ENCODE data around the gene MYCBPAP.

MYCBPAP gene

DNA sequence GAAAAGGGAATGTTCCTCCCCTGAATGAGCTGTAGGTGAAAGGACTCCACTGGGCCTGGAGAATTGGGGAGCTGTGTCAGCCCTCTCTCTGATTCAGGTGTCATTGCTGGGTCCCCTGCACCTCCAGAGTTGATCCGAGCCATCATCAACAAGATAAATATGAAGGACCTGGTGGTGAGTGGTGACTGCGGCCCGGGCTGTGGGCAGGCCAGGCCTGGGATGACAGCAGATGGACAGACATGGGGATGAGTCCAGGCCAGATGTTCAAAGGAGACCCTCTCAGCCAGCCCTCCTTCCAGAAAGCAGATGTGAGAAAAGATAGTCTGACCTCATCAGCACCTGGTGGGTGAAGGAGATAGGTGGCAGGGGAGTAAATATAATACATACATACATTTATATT, 44.1 kb upstream of the MYCBPAP start:
- no peak for DNase-seq (ENCODE audit: insufficient read length, low spot score)
- no peak for FAIRE-seq
- TF ChIP-seq, protein P1, sequence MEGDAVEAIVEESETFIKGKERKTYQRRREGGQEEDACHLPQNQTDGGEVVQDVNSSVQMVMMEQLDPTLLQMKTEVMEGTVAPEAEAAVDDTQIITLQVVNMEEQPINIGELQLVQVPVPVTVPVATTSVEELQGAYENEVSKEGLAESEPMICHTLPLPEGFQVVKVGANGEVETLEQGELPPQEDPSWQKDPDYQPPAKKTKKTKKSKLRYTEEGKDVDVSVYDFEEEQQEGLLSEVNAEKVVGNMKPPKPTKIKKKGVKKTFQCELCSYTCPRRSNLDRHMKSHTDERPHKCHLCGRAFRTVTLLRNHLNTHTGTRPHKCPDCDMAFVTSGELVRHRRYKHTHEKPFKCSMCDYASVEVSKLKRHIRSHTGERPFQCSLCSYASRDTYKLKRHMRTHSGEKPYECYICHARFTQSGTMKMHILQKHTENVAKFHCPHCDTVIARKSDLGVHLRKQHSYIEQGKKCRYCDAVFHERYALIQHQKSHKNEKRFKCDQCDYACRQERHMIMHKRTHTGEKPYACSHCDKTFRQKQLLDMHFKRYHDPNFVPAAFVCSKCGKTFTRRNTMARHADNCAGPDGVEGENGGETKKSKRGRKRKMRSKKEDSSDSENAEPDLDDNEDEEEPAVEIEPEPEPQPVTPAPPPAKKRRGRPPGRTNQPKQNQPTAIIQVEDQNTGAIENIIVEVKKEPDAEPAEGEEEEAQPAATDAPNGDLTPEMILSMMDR (IDR thresholded peaks at IDR 0.05; ENCODE audit: insufficient read depth, missing control alignments), result no peak

DNA sequence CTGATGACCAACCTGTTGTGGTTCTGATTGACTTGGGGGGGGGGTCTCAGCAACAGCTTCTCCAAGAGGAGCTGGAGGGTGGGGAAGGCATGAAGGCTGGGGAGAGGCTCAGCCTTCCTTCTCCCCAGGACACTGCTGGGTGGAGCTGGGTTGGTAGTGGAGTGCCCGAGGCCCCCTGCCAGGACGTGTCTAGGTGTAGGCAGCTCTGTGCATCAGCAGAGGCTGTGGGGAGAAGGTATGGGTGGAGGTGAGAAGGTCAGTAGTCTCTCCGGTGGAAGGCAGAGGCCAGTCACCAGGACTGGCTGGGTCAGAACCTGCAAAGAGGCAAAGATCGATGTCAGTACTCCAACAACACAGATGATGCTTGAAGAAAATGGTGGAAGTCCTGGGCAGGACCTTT, 43.5 kb upstream of the MYCBPAP start:
- FAIRE-seq, result no peak
- no peak for DNase-seq (ENCODE audit: insufficient read length, low spot score)
- TF ChIP-seq, protein P1 (IDR thresholded peaks at IDR 0.05; ENCODE audit: insufficient read depth, missing control alignments), result no peak

DNA sequence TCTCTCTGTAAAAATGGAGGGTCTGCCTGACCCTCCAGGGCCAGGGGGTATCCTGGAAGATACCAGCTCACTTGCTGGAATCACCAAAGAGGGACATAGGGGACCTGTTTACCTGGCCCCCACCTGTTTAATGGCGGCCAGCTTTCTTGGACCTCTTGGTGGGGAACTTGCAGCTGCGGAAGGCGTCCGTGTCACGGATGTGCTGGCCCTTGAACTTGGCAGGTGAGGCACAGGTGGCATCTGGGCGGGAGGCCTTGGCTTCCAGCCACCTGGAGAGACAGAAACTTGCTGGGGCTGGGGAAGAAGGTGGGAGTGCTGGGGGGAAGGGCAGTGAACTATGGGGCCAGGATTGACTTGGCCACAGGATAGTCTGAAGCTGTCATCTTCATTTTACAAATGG, 43.1 kb upstream of the MYCBPAP start:
- TF ChIP-seq, protein P1 (IDR thresholded peaks at IDR 0.05; ENCODE audit: insufficient read depth, missing control alignments), result no peak
- no peak for FAIRE-seq
- DNase-seq (ENCODE audit: insufficient read length, low spot score), result no peak

DNA sequence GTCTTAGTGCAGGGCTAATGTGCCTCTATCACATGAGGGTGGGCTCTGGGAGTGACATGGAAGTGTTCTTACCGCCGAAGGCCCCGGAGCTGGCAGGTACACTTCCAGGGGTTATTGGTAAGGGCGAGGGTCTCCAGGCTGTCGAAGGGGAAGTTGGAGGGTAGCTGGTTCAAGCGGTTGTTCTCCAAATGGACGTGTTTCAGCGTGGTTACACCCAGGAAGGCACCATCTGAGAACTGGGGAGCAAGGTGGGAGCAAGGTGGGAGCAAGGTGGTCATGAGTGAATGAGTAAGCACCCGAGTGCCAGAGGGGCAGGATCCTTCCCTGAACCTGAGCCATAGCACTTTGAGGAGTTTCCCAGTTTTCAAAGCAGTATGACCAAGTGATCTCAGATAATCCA, 42.6 kb upstream of the MYCBPAP start:
- DNase-seq (ENCODE audit: insufficient read length, low spot score) (no peak), FAIRE-seq (no peak)
- TF ChIP-seq, protein P1 (IDR thresholded peaks at IDR 0.05; ENCODE audit: insufficient read depth, missing control alignments), result no peak

DNA sequence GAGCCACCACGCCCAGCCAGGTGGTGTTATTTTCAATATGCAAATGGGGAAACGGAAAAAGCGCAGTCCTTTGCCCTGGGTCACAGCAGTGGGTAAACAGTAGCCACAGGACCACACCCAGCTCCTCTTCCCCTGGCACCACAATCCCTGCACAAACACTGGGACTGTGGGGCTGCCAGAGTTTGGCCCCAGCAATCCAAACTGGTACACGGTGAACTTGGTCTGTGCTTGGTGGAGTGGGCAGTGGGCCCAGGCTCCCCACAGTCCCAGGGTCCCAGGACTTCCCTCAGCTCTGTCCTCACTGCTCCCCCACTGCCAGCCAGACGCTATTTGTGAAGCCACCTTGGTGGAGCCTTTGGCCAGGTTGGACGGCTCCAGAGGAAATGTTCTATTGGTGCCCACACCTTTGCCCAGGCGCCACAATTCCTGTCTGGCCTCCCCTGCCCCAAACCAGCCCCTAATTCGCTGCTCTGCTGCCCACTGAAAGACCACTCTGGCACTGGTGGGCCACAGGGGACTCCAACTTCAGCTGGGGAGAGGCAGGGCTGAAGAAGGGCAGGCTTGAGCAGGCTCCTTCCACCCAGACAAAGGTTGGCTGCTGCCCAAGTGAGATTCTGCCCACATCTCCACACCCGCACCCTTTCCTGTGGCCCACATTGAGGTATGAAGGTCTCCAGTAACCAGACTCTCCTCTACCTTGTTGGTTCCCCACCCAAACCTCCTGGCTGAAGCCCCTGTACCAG, 41.7 kb upstream of the MYCBPAP start:
- DNase-seq (ENCODE audit: insufficient read length, low spot score) (no peak), FAIRE-seq (no peak)
- TF ChIP-seq, protein P1 (IDR thresholded peaks at IDR 0.05; ENCODE audit: insufficient read depth, missing control alignments), result no peak

DNA sequence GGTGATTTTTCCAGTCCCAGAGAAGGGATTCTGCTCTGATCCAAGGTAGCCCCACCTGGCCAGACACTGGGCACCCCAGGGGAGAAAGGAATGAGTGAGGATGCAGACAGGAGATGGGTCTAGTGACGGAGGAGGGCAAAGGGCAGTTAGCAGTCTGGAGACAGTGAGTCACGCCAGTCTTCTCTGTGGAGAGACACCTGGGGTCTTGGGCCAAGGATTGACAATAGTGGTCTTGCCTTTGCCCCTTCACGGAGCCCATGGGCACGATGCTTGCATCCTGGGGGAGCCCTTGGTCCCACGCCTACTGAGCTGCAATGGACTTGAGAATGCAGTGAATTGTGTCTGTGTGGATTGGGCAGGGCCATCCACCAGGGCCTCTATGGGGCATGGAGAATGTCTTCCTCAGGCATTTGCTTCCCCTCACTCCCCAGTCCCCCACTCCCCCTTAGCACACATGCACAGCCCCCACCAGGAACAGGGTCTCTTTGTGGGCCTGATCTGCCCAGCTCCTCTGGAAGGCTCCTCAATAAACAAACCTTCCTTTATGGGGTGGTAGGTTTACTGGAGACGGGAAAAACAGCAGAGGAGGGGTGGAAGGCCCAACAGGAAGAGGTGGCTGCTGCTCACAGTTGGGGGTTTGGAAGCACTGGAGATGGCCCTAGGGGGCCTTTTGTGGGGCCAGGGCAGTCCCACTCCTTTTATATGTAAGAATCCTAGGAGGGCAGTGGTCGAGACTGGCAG, 41.0 kb upstream of the MYCBPAP start:
- no peak for FAIRE-seq
- TF ChIP-seq, protein P1 (IDR thresholded peaks at IDR 0.05; ENCODE audit: insufficient read depth, missing control alignments), result no peak
- peak; percentile 23 for DNase-seq (ENCODE audit: insufficient read length, low spot score)

DNA sequence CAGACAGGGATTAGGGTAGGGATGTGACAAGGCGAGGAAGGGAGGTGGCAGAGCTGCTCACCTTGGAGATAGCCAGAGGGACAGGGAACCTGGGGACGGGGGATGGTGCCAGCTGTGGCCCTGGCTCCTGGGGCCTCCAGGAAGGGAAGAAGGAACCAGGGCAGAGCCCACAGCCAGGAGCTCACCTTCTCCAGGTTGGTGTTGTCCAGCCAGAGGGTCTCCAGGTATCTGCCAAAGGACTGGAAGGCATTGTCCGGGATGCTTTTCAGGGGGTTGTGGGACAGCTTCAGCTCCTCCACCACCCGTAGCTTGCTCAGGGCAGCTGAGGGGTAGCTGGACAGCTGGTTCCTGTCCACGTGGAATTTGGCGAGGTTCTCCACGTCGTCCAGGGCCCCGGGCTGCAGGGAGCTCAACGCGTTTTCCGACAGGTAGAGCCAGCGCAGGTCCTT, 40.4 kb upstream of the MYCBPAP start:
- FAIRE-seq (no peak), DNase-seq (ENCODE audit: insufficient read length, low spot score) (no peak)
- TF ChIP-seq, protein P1 (IDR thresholded peaks at IDR 0.05; ENCODE audit: insufficient read depth, missing control alignments), result no peak

Measured in D721Med (cell line).